Endothelial cell of hepatic sinusoid (primary cell): ENCODE results near the gene TMEM14A.

Source experiments
- in situ Hi-C: cut with HindIII; loops from 2 replicates; pipeline ENCODE4 v1.10.0; 2017; ENCODE audit warnings: low sequenced_read_pairs

The TMEM14A gene, protein sequence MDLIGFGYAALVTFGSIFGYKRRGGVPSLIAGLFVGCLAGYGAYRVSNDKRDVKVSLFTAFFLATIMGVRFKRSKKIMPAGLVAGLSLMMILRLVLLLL

DNA sequence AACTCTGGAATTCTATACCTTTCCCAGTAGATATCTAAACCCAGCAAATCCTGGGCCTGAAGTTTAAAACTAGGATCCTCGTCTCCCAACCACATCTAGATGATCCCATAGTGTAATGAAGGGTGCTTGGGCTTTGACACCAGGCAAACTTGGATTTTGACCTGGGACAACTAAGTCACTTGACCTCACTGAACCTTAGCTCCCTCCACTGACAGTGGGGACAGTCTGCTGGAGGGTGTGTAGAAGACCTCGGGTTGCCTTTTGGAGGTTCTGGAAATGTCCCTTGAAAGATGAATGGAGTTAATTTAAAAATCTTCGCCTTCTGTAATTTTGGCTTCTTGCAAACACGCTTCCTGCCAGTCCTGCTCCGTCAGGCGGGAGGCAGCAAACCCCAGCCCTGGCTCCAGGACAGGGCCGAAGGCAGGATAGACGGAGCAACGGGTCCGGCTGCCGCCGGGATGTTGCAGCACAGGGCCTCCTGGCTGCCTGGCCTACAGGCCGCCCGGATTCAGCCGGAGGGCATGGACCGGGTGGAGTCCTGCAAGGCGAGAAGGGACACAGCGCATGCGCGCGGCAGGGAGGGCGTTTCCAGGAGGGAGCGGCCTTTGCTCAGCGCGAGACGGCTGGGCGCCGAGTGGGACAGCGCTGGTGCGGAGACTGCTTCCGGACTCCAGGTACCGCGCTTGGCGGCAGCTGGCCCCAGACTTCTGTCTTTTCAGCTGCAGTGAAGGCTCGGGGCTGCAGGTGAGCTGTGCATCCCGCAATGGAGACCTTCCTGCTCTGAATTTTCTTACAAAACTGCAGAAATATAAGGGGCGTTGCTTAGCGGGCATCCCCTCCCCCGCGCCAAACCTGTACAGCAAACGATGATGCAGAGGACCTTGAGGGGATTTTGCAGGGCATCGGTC lies at the start of gene TMEM14A:
Gene TMEM14A, plus strand, starts transcription at position 612 of the 908 bp plus-strand sequence. CDS start 5,990 bp downstream, outside the sequence.
- in situ Hi-C loops, result no loop called here

DNA sequence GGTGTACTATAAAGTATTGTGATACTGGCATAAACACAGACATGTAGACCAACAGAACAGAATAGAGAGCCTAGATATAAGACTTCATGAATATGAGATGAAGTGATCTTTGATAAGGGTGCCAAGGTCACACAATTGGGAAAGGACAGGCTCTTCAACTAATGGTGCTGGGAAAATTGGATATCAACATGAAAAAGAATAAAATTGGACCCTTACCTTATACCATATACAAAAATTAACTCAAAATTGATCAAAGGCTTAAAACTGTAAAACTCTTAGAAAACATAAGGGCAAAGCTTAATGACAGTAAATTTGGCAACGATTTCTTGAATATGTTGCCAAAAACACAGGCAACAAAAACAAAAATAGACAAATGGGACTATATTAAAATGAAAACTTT lies 49.3 kb upstream of the TMEM14A start:
- in situ Hi-C loops, result no loop called here

DNA sequence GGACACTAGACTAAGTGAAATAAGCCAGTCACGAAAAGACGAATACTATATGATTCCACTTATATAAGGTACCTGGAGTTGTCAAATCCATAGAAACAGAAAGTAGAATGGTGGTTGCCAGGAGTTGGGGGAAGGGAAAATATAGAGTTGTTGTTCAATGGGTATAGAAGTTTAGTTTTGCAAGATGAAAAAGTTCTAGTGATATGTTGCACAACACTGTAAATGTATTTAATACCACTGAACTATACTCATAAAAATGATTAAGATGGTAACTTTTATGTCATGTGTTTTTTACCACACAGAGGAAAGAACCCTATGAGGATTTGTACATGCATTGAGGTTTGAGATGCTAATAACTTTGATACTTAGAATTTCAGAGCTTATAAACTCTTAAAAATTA lies 48.1 kb upstream of the TMEM14A start:
- in situ Hi-C loops, result no loop called here

DNA sequence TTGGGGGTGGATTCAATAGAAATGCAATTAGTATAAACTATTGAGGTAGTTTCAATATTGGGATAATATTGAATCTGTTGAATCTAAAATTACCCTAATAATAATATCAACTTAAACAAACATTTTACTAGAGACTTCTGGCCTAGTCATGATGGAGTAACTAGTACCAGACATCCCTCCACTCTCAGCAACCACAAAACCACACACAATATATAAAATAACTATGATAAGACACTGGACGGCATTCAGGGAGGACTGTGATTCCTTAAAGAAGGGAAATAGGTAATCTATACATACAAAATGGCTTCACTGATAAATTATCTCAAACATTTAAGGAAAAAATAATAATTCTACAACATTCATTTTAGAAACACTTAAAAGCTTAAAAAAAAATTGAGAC lies 38.9 kb upstream of the TMEM14A start:
- in situ Hi-C loops, result no loop called here

DNA sequence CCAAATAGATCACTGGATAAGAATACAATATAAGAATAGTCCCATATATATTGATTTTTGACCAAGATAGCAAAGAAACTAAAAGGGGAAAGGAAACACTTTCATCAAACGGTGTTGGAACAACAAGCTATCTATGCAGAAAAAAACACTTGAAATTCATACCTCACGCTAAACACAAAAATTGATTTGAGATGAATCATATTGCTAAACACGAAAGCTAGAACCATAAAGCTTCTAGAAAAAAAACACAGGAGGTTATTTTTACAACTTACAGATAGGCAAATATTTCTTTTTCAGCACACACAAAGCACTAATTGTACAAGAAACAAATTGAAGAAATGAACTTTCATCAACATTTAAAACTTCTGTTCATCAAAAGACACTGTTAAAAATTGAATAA lies 36.7 kb upstream of the TMEM14A start:
- in situ Hi-C loops, result no loop called here

DNA sequence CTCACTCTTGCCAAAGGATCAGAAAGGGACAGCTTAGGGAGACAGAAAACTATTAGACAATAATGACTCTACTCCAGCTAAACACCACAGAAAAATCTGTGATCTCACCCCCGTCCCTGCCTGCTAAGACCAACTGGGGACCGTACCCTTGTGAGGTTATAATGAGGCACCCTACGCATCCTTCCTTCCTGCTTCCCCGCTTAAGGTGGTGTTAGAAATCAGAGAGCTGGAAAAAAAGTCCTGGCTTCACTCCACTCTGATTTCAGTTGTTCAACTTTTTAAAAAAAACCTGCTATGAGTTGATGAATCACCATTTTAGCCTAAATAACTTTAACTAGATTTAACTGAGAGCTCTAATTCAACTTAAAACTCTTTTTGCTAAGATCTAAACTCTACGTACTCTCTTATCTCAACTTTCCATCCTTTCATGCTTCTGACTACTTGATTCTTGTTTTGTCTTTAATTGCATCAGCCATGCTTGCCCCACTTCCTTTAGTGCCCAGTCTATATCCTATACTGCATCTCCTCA lies 35.8 kb upstream of the TMEM14A start:
- in situ Hi-C loops, result no loop called here

DNA sequence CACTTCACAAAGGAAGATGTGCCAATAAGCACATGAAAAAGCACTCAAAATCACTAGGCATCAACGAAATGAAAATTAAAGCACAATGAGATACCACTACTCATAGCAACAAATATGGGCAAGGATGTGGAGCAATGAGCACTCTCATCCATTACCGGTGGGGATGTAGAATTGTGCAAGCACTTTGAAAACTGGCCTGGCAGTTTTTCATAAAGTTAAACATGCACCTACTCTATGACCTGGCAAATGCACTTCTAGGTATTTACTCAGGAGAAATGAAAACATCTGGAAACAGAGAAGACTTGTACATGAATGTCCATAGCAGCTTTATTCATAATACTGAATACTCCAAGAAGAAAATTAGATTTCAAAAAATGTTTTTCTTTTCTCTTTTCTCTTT lies 34.1 kb upstream of the TMEM14A start:
- in situ Hi-C loops, result no loop called here

DNA sequence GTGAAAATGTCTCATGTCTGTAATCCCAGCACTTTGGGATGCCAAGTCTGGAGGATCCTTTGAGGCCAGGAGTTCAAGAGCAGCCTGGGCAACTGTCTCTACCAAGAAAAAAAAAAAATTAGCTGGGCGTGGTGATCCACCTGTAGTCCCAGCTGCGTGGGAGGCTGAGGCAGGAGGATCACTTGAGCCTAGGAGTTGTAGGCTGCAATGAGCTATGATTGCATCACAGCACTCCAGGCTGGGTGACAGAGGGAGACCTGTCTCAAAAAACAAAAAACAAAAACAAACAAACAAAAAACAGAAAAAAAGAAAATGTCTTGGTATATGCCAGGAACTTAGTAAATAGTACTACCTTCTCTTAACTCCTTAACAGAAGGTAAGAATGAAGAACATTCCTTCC lies 31.4 kb upstream of the TMEM14A start:
- in situ Hi-C loops, result no loop called here

DNA sequence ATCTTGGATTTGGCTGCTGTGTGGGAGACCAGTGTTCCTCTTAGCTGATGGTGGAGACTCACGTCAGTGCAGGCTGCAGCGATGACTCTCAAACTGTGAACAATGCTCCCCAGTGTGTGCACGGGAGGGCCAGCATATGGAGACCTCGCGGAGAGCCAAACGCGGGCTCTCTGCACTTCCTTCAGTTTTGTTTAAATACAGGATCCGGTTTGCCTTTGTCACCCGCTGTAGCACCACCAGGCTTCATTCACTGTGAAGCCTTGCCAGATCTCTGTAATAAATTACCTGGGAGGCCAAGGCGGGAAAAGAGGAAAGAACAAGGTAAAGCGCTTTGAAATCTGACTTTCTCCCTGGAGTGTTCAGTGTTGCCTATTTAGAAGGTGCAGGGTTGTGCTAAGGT lies 30.7 kb upstream of the TMEM14A start:
- in situ Hi-C loops, result no loop called here

DNA sequence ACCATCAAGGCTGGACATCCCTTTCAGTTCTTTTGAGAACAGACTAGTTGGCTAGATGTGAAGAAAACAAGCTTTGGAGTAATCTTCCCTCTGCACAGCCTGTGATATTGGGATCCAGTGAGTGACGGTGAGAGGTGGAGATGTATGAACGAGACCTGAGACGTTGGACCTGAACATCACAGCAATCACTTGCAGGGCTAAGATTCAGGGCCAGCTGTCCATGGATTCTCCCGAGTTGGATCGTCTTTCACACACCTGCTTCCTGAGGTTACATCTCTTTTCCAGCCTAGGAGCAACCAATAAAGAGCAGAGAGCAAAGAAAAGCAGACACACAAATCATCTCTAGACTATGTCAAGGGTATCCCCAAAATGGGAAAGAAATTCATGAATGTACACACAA lies 30.0 kb upstream of the TMEM14A start:
- in situ Hi-C loops, result no loop called here

DNA sequence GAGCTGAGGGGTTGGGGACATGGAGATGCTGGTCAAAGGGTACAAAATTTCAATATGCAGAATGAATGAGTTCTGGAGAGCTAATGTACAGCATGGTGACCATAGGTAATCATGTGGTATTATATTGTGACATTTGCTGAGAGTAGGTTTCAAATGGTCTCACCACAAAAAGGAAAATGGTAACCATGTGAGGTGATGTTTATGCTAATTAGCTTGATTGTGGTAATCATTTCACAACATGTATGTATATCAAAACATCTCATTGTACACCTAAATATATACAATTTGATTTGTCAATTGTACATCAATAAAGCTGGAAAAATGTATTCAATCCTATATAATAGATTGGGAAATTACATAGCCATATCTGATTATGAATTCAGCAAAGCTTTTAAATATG lies 29.5 kb upstream of the TMEM14A start:
- in situ Hi-C loops, result no loop called here

DNA sequence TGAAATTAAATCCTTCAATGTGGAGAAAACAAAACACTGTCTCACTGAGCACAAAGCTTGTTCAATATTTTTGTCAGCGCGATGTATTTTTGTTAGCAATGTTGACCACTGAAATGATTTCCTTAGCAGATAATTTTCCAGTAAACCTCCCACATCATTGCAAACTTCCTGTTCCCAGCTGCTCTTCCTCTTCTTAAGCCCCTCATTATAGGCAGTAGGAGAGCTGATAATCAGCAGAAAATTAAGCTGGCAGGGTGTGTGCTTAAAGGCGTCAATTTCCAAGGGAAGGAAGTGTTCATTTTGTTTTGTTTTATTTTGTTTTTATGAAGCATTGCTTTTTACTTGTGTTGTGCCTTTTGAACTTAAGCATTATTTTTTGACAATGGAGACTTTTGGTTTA lies 29.1 kb upstream of the TMEM14A start:
- in situ Hi-C loops, result no loop called here

DNA sequence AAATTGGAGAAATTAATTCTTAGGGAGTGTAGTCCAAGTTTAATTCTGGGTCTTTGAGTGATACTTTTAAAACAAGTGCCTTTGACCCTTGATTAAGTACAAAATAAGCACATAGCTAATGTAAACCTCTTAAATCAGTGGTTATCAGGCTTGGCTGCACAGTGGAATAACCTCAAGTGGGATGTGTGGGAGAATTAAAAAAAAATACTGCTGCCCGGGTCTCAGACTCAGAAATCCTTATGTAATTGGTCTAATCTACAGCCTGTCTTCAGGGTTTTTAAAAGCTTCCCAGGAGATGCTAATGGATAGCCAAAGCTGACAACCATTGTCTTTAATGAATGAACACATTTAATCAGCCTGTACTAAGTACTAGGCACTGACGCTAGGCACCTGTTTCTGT lies 28.5 kb upstream of the TMEM14A start:
- in situ Hi-C loops, result no loop called here

DNA sequence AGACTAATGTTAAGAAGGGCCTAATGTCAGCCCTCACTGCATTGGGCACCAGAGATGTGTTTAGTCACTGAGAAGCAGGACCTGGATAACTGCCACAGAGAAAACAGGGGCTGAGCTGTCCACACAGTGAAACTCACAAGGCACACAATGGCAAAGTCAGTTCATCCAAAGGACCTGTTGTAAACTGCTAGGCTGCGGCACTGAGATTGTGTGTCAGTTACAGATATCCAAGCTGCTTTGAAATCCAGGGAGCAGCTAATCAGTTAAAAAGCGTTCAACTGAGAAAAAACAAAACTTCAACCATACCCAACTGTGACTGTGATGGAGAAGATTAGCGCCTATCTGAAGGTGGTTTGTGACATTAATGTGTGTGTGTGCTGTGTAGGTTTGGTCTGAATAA lies 27.8 kb upstream of the TMEM14A start:
- in situ Hi-C loops, result no loop called here

DNA sequence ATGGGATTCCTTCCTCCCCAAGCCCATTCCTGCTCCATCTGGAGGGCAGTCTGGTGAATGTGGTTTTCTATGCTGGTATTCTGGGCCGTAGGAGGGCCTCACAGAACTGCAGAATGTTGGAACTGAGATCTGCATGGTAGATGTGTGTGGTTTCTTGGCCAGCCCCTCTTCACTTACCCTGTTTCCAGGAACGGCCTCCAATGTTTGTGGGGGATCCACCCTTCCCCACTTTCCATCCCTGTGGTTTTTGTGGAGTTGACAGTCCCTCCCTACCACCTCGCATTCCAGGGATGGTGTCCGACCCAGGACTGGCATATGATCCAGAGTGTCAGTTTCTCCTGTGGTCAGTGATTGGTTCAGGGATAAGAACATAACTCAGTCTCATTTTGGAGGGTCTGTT lies 26.7 kb upstream of the TMEM14A start:
- in situ Hi-C loops, result no loop called here

DNA sequence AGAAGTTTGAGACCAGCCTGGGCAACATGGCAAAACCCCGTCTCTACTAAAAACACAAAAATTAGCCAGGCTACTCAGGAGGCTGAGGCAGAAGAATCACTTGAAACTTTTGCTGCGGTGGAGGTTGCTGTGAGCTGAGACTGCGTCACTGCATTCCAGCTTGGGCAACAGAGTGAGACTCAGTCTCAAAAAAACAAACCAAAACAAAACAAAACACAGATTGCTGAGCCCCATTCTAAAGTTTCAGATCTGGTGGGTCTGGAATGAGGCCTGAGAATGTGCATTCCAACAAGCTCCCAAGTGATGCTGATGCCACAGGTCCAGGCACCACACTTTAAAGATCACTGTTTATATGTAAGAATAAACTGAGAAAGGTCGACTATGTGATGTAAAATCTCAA lies 24.9 kb upstream of the TMEM14A start:
- in situ Hi-C loops, result no loop called here

DNA sequence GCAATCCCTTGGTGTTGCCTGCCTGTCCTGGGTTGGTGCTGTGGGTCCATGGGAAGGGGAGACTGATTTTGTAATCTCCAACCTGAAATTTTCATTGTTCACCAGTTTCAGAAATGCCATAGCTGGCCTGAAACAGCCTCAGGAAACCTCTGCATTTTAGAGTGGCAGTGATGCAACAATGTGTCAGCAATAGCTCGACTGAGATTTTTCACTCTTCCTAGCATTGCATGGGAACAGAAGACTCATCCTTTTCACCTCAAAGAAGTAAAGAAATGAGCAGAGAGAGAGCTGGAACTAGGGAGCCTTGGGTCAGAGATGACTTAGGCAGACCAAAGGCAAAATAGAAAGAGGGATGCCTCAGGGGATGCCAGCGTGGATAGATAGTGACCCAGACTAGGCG lies 23.7 kb upstream of the TMEM14A start:
- in situ Hi-C loops, result no loop called here

DNA sequence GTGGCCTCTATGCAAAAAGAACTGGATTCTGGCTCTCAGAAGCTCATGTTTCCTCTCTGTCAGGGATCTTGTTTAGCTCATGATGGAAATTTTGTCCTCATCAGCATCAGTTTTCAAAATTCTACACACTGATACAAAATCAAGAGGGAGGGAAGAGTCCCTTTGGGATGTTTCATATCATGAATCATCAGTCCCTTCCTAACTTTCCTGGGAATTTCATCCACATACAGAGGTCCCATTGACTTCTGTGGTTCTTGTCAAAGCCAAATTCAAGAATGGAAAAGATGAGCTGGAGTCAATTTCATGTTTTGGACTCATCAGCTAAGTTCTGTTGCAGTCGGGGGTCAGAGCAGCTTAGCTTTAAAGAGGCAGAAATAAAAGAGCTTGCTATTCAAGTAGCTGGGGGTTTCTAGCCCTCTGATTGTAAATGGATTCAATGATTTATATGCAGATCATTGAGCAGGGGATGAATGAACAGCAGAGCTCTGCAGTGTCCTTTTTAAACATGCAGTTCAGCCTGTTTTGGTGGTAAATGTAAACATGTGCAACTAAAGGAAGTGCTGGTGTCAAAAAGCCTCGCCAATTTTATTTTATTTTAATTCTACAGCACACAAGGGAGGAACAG lies 21.3 kb upstream of the TMEM14A start:
- in situ Hi-C loops, result no loop called here

DNA sequence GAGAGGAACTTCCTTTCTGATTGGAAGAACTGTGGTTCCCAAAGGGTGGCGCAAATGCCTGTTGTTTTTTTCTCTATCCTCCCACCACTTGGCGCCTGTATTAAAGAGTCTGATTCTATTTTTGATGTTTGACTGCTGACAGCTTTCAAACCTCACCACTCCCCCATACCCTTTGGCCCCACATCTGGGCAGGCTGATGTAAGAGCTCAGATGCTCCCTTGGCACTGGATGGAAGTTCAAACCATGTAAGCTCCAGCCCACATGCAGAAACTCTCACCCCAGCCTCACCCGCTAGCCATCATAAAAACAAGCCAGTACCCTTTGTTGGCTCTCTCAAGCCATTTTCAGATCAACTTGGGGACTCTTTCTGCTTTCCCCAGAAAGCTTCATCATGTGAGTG lies 20.0 kb upstream of the TMEM14A start:
- in situ Hi-C loops, result no loop called here

DNA sequence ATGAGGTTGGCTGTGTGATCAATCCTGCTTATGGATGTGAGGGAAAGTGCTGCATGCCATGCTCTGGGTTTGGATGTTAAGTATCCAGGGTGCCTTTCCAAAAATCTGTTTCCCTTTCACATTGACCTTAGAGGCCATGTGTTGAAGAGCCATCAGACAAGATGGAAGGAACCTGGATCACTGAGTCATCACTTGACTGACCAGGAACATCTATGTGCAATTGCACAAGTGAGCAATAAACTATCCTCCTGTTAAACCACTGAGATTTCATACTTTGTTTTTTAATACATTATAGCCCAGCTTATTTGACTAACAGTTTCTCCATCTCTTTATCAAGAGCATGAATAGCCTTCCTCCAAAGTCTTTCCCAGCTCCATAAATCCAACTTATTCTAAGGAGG lies 17.8 kb upstream of the TMEM14A start:
- in situ Hi-C loops, result no loop called here

DNA sequence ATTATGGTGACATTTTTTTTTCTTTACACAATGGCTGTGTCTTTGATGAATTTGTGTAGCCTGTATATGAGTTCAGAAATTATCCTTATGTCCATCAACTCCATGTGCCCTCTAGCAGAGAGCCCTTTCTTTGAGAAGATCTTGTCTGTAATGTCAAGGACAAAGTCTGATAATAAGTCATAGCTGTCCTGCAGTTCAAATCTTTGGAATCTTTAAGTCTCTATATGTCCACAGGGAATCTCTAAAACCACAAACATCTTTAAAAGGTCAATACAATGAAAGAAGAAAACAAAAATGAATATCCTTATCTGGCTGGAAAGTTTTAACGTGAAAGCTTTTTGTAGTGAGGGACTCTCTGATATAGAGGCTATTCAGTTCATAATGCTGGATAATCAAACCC lies 16.9 kb upstream of the TMEM14A start:
- in situ Hi-C loops, result no loop called here

DNA sequence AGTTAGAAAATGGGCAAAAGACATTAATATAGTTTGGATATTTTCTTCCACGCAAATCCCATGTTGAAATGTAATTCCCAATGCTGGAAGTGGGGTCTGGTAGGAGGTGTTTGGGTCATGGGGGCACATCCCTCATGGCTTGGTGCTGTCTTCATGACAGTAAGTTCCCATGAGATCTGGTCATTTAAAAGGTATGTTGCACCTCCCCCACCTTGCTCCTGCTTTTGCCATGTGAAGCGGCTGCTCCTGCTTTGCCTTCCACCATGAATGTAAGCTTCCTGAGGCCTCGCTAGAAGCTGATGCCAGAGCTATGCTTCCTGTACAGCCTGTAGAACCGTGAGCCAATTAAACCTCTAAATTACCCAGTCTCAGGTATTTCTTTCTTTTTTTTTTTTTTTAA lies 16.3 kb upstream of the TMEM14A start:
- in situ Hi-C loops, result no loop called here
